Ureter (tissue), 1 donor: ENCODE measurements around the gene UBR1. TPM values are rescaled to one million over a fixed set of nuclear protein-coding genes. Genes with fewer than 3 reads are reported as not detected.
A peak's percentile ranks its signal among the peaks of the same experiment; 100 is the strongest.
"Not testable (repeated sequence)": the region's sequence is repeated elsewhere in the genome, so short reads cannot be mapped to it uniquely, and the experiment has no call there.

Experiments
- DNase-seq: peaks from one replicate; pipeline ENCODE4 v3.0.0-alpha.2; 2020; ENCODE audit warnings: low spot score
- total RNA-seq: library from RNA; stranded (reverse); gene quantifications from one replicate; pipeline ENCODE4 v1.2.4, GENCODE V29; 2023
- donor health status: DM: yes; HTN: yes; CAD: no.

UBR1 gene
- 49.0 TPM for total RNA-seq

- peak; percentile 91 for DNase-seq
Observed at GRCh38 chr15:43105778-43106485, at the start of gene UBR1. Gene UBR1 (minus strand): TSS chr15:43106038. CDS start chr15:43106022, 16 bp downstream.

GRCh38 chr15:43153269-43153668, 47.4 kb upstream of the UBR1 start:
- DNase-seq, result no peak

- no peak for DNase-seq
Observed at GRCh38 chr15:43151688-43152087, 45.9 kb upstream of the UBR1 start.

- DNase-seq, result no peak
Observed at GRCh38 chr15:43150191-43150929, 44.5 kb upstream of the UBR1 start.

- DNase-seq, result no peak
Observed at GRCh38 chr15:43146184-43146583, 40.3 kb upstream of the UBR1 start.

GRCh38 chr15:43144512-43144911, 38.7 kb upstream of the UBR1 start:
- DNase-seq, result no peak

- DNase-seq, result no peak
Observed at GRCh38 chr15:43143203-43143941, 37.5 kb upstream of the UBR1 start.

- no peak for DNase-seq
Observed at GRCh38 chr15:43135351-43135750, 29.5 kb upstream of the UBR1 start.

- DNase-seq, result no peak
Observed at GRCh38 chr15:43134157-43134635, 28.4 kb upstream of the UBR1 start.

GRCh38 chr15:43133430-43134156, 27.8 kb upstream of the UBR1 start, which contains the start of gene TMEM62:
Gene TMEM62 (plus strand): TSS chr15:43133586. CDS start chr15:43133803, 217 bp downstream.
- DNase-seq, result peak; percentile 89

GRCh38 chr15:43132830-43133429, 27.1 kb upstream of the UBR1 start:
- no peak for DNase-seq

- no peak for DNase-seq
Observed at GRCh38 chr15:43128980-43129335, 23.1 kb upstream of the UBR1 start.

- DNase-seq, result not testable (repeated sequence)
Observed at GRCh38 chr15:43128174-43128979, 22.5 kb upstream of the UBR1 start.

GRCh38 chr15:43127752-43128151, 21.9 kb upstream of the UBR1 start:
- no peak for DNase-seq

- no peak for DNase-seq
Observed at GRCh38 chr15:43126356-43126755, 20.5 kb upstream of the UBR1 start.

GRCh38 chr15:43125100-43125661, 19.3 kb upstream of the UBR1 start:
- no peak for DNase-seq

- DNase-seq, result no peak
Observed at GRCh38 chr15:43121863-43122262, 16.0 kb upstream of the UBR1 start.

GRCh38 chr15:43118829-43119228, 13.0 kb upstream of the UBR1 start:
- no peak for DNase-seq

- no peak for DNase-seq
Observed at GRCh38 chr15:43118286-43118685, 12.4 kb upstream of the UBR1 start.

GRCh38 chr15:43111354-43111753, 5.5 kb upstream of the UBR1 start:
- DNase-seq, result no peak
